ENCODE data around the gene SVEP1.

DNA sequence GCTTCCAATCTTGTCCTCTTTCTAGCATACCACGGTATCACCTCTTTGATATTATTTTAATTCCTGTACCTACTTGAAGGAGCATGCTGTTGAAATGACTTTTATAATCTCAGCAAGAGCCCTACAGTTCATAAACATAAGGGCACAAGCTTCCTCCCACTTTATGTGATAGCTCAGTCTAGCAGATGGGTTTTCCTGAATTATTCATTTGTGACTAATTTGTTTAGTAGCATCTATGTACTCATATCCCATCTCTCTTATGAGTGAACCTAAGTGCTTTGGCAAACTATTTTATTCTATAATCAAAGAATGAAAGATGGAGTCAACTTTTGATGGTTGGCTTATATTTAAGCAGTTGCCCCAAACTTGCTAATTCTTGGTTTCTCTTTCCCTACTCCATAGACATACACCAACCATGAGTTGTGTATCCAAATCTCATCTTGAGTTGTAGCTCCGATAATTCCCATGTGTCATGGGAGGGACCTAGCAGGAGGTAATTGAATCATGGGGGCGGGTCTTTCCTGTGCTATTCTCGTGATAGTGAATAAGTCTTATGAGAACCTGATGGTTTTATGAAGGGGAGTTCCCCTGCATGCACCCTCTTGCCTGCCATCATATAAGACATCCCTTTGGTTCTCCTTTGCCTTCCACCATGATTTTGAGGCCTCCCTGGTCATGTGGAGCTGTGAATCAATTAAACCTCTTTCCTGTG, 259.6 kb downstream of the SVEP1 start:
- TF ChIP-seq POLR2A (IDR thresholded peaks at IDR 0.05; ENCODE audit: extremely low read depth, insufficient read length) = no peak
- TF ChIP-seq, protein P1, sequence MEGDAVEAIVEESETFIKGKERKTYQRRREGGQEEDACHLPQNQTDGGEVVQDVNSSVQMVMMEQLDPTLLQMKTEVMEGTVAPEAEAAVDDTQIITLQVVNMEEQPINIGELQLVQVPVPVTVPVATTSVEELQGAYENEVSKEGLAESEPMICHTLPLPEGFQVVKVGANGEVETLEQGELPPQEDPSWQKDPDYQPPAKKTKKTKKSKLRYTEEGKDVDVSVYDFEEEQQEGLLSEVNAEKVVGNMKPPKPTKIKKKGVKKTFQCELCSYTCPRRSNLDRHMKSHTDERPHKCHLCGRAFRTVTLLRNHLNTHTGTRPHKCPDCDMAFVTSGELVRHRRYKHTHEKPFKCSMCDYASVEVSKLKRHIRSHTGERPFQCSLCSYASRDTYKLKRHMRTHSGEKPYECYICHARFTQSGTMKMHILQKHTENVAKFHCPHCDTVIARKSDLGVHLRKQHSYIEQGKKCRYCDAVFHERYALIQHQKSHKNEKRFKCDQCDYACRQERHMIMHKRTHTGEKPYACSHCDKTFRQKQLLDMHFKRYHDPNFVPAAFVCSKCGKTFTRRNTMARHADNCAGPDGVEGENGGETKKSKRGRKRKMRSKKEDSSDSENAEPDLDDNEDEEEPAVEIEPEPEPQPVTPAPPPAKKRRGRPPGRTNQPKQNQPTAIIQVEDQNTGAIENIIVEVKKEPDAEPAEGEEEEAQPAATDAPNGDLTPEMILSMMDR (IDR thresholded peaks at IDR 0.05; ENCODE audit: low read depth, low read length) = no peak
- TF ChIP-seq, protein P2, sequence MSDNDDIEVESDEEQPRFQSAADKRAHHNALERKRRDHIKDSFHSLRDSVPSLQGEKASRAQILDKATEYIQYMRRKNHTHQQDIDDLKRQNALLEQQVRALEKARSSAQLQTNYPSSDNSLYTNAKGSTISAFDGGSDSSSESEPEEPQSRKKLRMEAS (IDR thresholded peaks at IDR 0.05; ENCODE audit: low read depth, low read length) = no peak
- TF ChIP-seq MYC (IDR thresholded peaks at IDR 0.05; ENCODE audit: low read depth, low read length) = no peak
